Measurements from ENCODE around the gene CARD10.

GRCh38 chr22:37516456-37516855, 2.8 kb downstream of the CARD10 start:
- TF ChIP-seq EZH2 (IDR thresholded peaks at IDR 0.05; ENCODE audit: low read length): no peak
- TF ChIP-seq CTCF (optimal IDR thresholded peaks at IDR 0.05 in 1 of 3, IDR thresholded peaks at IDR 0.05 in 1 of 3, conservative IDR thresholded peaks at IDR 0.05 in 1 of 3; ENCODE audit: extremely low read depth in 1 of 3, insufficient read depth in 2 of 3, low read length in 3 of 3): no peak

Measured in keratinocyte (primary cell).